ENCODE data around the gene SHROOM1. TPM values are rescaled to one million over a fixed set of nuclear protein-coding genes. Genes with fewer than 3 reads are reported as not detected.

SHROOM1 gene
- total and polyA plus RNA-seq, 9 of the 15 experiments (the other 6 are each of a cell fraction or from before 2014, with no cell fraction given): 0.44 to 26.5 (median 11.9) TPM

GRCh38 chr5:132807163-132807838 lies 23.1 kb downstream of the SHROOM1 start (continued):
- no peak for TF ChIP-seq E2F3 (CRISPR knock-in tag; IDR thresholded peaks at IDR 0.05)
- no peak for TF ChIP-seq TRIM25 (IDR thresholded peaks at IDR 0.05; ENCODE audit: borderline replicate concordance)
- TF ChIP-seq JUND (IDR thresholded peaks at IDR 0.05; ENCODE audit: borderline replicate concordance, low read depth, low read length): peak; percentile 44; the same call in 1 of the 2 replicates
- no peak for TF ChIP-seq JUND (tag; IDR thresholded peaks at IDR 0.05; ENCODE audit: borderline replicate concordance, low read depth, low read length)
- TF ChIP-seq ILF3 (IDR thresholded peaks at IDR 0.05; ENCODE audit: borderline replicate concordance): no peak
- no peak for TF ChIP-seq CAMTA2 (CRISPR knock-in tag; conservative IDR thresholded peaks at IDR 0.05)
- no peak; a peak in 1 of 4 replicates for TF ChIP-seq NRF1 (conservative IDR thresholded peaks at IDR 0.05 in 1 of 2, IDR thresholded peaks at IDR 0.05 in 1 of 2)
- no peak for TF ChIP-seq PHB2 (IDR thresholded peaks at IDR 0.05; ENCODE audit: low read depth)
- TF ChIP-seq KDM1A (IDR thresholded peaks at IDR 0.05): no peak
- TF ChIP-seq FOS (IDR thresholded peaks at IDR 0.05; ENCODE audit: extremely low read depth, insufficient read length): no peak
- TF ChIP-seq HNRNPUL1 (IDR thresholded peaks at IDR 0.05; ENCODE audit: low read length): no peak
- no peak for TF ChIP-seq MBD1 (CRISPR knock-in tag; IDR thresholded peaks at IDR 0.05)
- TF ChIP-seq USF2 (CRISPR knock-in tag; IDR thresholded peaks at IDR 0.05): no peak
- no peak for TF ChIP-seq ZBTB1 (CRISPR knock-in tag; IDR thresholded peaks at IDR 0.05; ENCODE audit: borderline replicate concordance, low read depth)
- no peak for TF ChIP-seq BRF1 (IDR thresholded peaks at IDR 0.05; ENCODE audit: borderline replicate concordance, extremely low read depth, insufficient read length)
- peak; percentile 28; the same call in 1 of the 2 replicates for TF ChIP-seq SOX6 (IDR thresholded peaks at IDR 0.05)
- TF ChIP-seq U2AF1 (optimal IDR thresholded peaks at IDR 0.05; ENCODE audit: low read depth, low read length): no peak
- TF ChIP-seq HDGF (IDR thresholded peaks at IDR 0.05): no peak
- TF ChIP-seq PTTG1 (tag; IDR thresholded peaks at IDR 0.05; ENCODE audit: low read depth): no peak

Data from K562 (cell line).